SK-N-SH (cell line): ENCODE measurements around the gene RGS9. TPM values are rescaled to one million over a fixed set of nuclear protein-coding genes. Genes with fewer than 3 reads are reported as not detected.

Experiments
- CTCF ChIA-PET: fragments of 300-600, 350-600 bp; formaldehyde crosslinking; extraction: SDS; loops from one replicate; lab custom pipeline; 2021; lab: Yijun Ruan, JAX
- POLR2A ChIA-PET: fragments of 350-600 bp; sonication (Branson Sonifier 250); formaldehyde crosslinking; extraction: SDS; loops from one replicate; lab custom pipeline; 2020; ENCODE audit warnings: antibody characterized with exemption, inconsistent platforms; lab: Yijun Ruan, JAX
- DNase-seq: peaks from one replicate; pipeline ENCODE4 v3.0.0; 2012
- H2AFZ ChIP-seq: fragments of 200-600 bp; sonication (generic); 2 replicates; pipeline ENCODE4 v1.8.1; 2016; ENCODE audit warnings: antibody characterized with exemption, mild to moderate bottlenecking, low read depth
- H3F3A ChIP-seq: fragments of 200-600 bp; sonication (generic); replicated peaks from 2 replicates; pipeline ENCODE3; 2016; ENCODE audit warnings: antibody characterized with exemption, mild to moderate bottlenecking; ENCODE audit not compliant: insufficient read depth
- H3K27ac ChIP-seq, 2 experiments: fragments of 200-500 bp in 1 of 2; fragments of 200-600 bp in 1 of 2; sonication (Bioruptor generic) in 1 of 2; sonication (generic), shearing (Covaris generic) in 1 of 2; 2 replicates each; pipeline versions ENCODE4 v1.5.1 to v1.6.1; 2014 to 2016; ENCODE audit warnings: low read depth in 2 of 2, inconsistent platforms in 1 of 2, low read length in 1 of 2, mild to moderate bottlenecking in 1 of 2, mixed read lengths in 1 of 2
- H3K27me3 ChIP-seq: fragments of 200-600 bp; sonication (generic), shearing (Covaris generic); 2 replicates; pipeline ENCODE4 v1.6.1; 2016; ENCODE audit warnings: mixed run types; ENCODE audit not compliant: insufficient read depth
- H3K36me3 ChIP-seq, 2 experiments: fragments of 200-500 bp in 1 of 2; fragments of 200-600 bp in 1 of 2; sonication (Bioruptor generic) in 1 of 2; sonication (generic) in 1 of 2; replicated peaks in 1 of 2; 2 replicates each; pipeline versions ENCODE3 to v1.5.1; 2014 to 2016; ENCODE audit warnings: low read length in 1 of 2, mild to moderate bottlenecking in 1 of 2; ENCODE audit not compliant: insufficient read depth in 2 of 2, control insufficient read depth in 1 of 2
- H3K4me1 ChIP-seq, 2 experiments: fragments of 200-500 bp in 1 of 2; fragments of 200-600 bp in 1 of 2; sonication (Bioruptor generic) in 1 of 2; sonication (generic), shearing (Covaris generic) in 1 of 2; 2 replicates each; pipeline versions ENCODE4 v1.5.1 to v1.6.1; 2014 to 2016; ENCODE audit warnings: low read depth in 1 of 2, low read length in 1 of 2, mixed run types in 1 of 2; ENCODE audit not compliant: insufficient read depth in 2 of 2, control insufficient read depth in 1 of 2
- H3K4me2 ChIP-seq: fragments of 200-600 bp; sonication (generic), shearing (Covaris generic); 2 replicates; pipeline ENCODE4 v1.6.1; 2017; ENCODE audit warnings: mixed run types
- H3K4me3 ChIP-seq, 2 experiments: fragments of 200-500 bp in 1 of 2; fragments of 200-600 bp in 1 of 2; sonication (Bioruptor generic) in 1 of 2; sonication (generic), shearing (Covaris generic) in 1 of 2; 2 replicates each; pipeline versions ENCODE4 v1.5.1 to v1.8.1; 2014 to 2016; ENCODE audit warnings: low read depth in 2 of 2, inconsistent platforms in 1 of 2, low read length in 1 of 2, mild to moderate bottlenecking in 1 of 2, mixed read lengths in 1 of 2, moderate library complexity in 1 of 2
- H3K79me2 ChIP-seq: fragments of 200-600 bp; sonication (generic); 2 replicates; pipeline ENCODE4 v1.8.1; 2017; ENCODE audit warnings: mild to moderate bottlenecking; ENCODE audit not compliant: insufficient read depth
- H3K9ac ChIP-seq: fragments of 200-600 bp; sonication (generic); 2 replicates; pipeline ENCODE4 v1.6.1; 2017; ENCODE audit warnings: mixed run types
- H3K9me2 ChIP-seq: fragments of 200-600 bp; sonication (generic); 2 replicates; pipeline ENCODE4 v1.6.1; 2017; ENCODE audit warnings: mixed run types
- H3K9me3 ChIP-seq: fragments of 200-600 bp; sonication (generic); 2 replicates; pipeline ENCODE4 v1.6.1; 2017; ENCODE audit warnings: mixed run types, mild to moderate bottlenecking, moderate library complexity
- H4K20me1 ChIP-seq: fragments of 200-600 bp; sonication (generic); 2 replicates; pipeline ENCODE4 v1.6.1; 2017; ENCODE audit warnings: mild to moderate bottlenecking, mixed run types; ENCODE audit not compliant: insufficient read depth
- CHD2 ChIP-seq: fragments of 150-350 bp; IDR thresholded peaks from 2 replicates; pipeline ENCODE4 v1.6.1; 2018; ENCODE audit warnings: low read length; ENCODE audit not compliant: partially characterized antibody
- CTCF ChIP-seq: fragments of 200-600 bp; sonication (generic); IDR thresholded peaks from 2 replicates; pipeline ENCODE4 v1.6.1; 2017; ENCODE audit warnings: antibody characterized with exemption, mild to moderate bottlenecking, moderate library complexity
- EP300 ChIP-seq, 2 experiments: IDR thresholded peaks; 2 replicates each; pipeline versions ENCODE4 v1.4.0 to v1.6.1; 2012; ENCODE audit warnings: borderline replicate concordance in 1 of 2, low read depth in 1 of 2, low read length in 1 of 2
- EZH2phosphoT487 ChIP-seq: fragments of 200-600 bp; sonication (generic); IDR thresholded peaks from 2 replicates; pipeline ENCODE4 v1.6.1; 2017; ENCODE audit warnings: low read depth, mixed run types, mild to moderate bottlenecking, antibody characterized with exemption, moderate library complexity, borderline replicate concordance
- FOXM1 ChIP-seq: IDR thresholded peaks from 2 replicates; pipeline ENCODE4 v1.4.0; 2012; ENCODE audit warnings: low read depth, mild to moderate bottlenecking
- GATA2 ChIP-seq: sonication (generic); formaldehyde crosslinking; IDR thresholded peaks from 2 replicates; pipeline ENCODE4 v1.5.0; 2020; ENCODE audit warnings: mild to moderate bottlenecking, missing genetic modification reagents
- JUND ChIP-seq: IDR thresholded peaks from 2 replicates; pipeline ENCODE4 v1.4.0; 2012
- MAX ChIP-seq: IDR thresholded peaks from 2 replicates; pipeline ENCODE4 v1.4.0; 2012; ENCODE audit warnings: low read depth
- MXI1 ChIP-seq: IDR thresholded peaks from 2 replicates; pipeline ENCODE4 v1.6.1; 2012; ENCODE audit warnings: mild to moderate bottlenecking, low read depth, low read length, improper control_type of control experiment
- NFIC ChIP-seq: IDR thresholded peaks from 2 replicates; pipeline ENCODE4 v1.4.0; 2012; ENCODE audit warnings: borderline replicate concordance
- NRF1 ChIP-seq: IDR thresholded peaks from 2 replicates; pipeline ENCODE4 v1.6.1; 2012; ENCODE audit warnings: low read depth, mild to moderate bottlenecking, low read length
- POLR2AphosphoS5 ChIP-seq: IDR thresholded peaks from 2 replicates; pipeline ENCODE4 v1.6.1; 2012; ENCODE audit warnings: low read depth, low read length
- RFX5 ChIP-seq: IDR thresholded peaks from 2 replicates; pipeline ENCODE4 v1.6.1; 2012; ENCODE audit warnings: mild to moderate bottlenecking, improper control_type of control experiment, low read length
- RXRA ChIP-seq: IDR thresholded peaks from 2 replicates; pipeline ENCODE4 v1.4.0; 2012; ENCODE audit warnings: low read depth, mild to moderate bottlenecking, borderline replicate concordance
- TAF1 ChIP-seq: IDR thresholded peaks from 2 replicates; pipeline ENCODE4 v1.6.1; 2012; ENCODE audit warnings: low read depth, mild to moderate bottlenecking, low read length, moderate library complexity, borderline replicate concordance
- USF1 ChIP-seq: IDR thresholded peaks from 2 replicates; pipeline ENCODE4 v1.4.0; 2012; ENCODE audit warnings: low read depth, borderline replicate concordance
- USF2 ChIP-seq: fragments of 150-350 bp; IDR thresholded peaks from 2 replicates; pipeline ENCODE4 v1.6.1; 2017; ENCODE audit warnings: antibody characterized with exemption, low read length, low read depth, borderline replicate concordance
- ZBTB33 ChIP-seq: IDR thresholded peaks from 2 replicates; pipeline ENCODE4 v1.4.0; 2012; ENCODE audit warnings: low read depth, borderline replicate concordance
- WGBS: methylation state at CpG from one replicate; pipeline ENCODE4 v1.1.6; 2017; ENCODE audit warnings: low lambda C conversion rate; 5-methylcytosine and 5-hydroxymethylcytosine counted together
- polyA plus RNA-seq, 3 experiments: library from polyadenylated mRNA; depleted of rRNA; stranded (reverse); fragments of >200 nt; gene quantifications; 2 replicates each; pipeline ENCODE4 v1.2.3, GENCODE V29; 2012

RGS9 gene
- polyA plus RNA-seq, 1 of the 3 experiments (the other 2 are of a cell fraction), result 1.4 TPM

- Histone ChIP-seq H3K4me2 (no peak overlapping the region), H3K4me1 (no peaks in the 10 kb centered on the region), H3K36me3 (no peaks in the 10 kb centered on the region), H3K9me3 (no peaks in the 10 kb centered on the region), H3K27ac (no peak overlapping the region), H3K9ac (no peak overlapping the region), H4K20me1 (no peaks in the 10 kb centered on the region), H3K27me3 (no peaks in the 10 kb centered on the region), H3K9me2 (no peaks in the 10 kb centered on the region), H2AFZ (no peak overlapping the region), H3K4me3 (no peak overlapping the region), H3K79me2 (no peaks in the 10 kb centered on the region), H3F3A (no peaks in the 10 kb centered on the region)
- WGBS, result 70% methylated on average over 23 of the region's 23 CpGs
- no peak for TF ChIP-seq MXI1
- TF ChIP-seq CHD2, result no peak
- TF ChIP-seq GATA2 (CRISPR knock-in tag), result no peak
- no peak for TF ChIP-seq ZBTB33
- TF ChIP-seq USF2, result no peak
- TF ChIP-seq TAF1, result no peak
- no peak for TF ChIP-seq NFIC
- no peak for TF ChIP-seq FOXM1
- DNase-seq, result no peak
- POLR2A ChIA-PET, result no interaction called here
- CTCF ChIA-PET, result interaction anchor here (1.0 to 3.2 kb wide), 3 partner anchors 24 to 39 kb away, joined by 3 to 13 read pairs (median 5); no protein-coding TSS in a partner anchor
Observed at GRCh38 chr17:65270499-65271253, 133.5 kb downstream of the RGS9 start.

GRCh38 chr17:65271296-65271695, 134.1 kb downstream of the RGS9 start:
- H3K79me2 ChIP-seq, result no peaks in the 10 kb centered on the region
- no peaks in the 10 kb centered on the region for H3K36me3 ChIP-seq
- no peak overlapping the region for H2AFZ ChIP-seq
- TF ChIP-seq CHD2 (no peak), POLR2AphosphoS5 (no peak), JUND (no peak), USF2 (no peak), USF1 (no peak), RFX5 (no peak), EP300 (IDR thresholded peaks at IDR 0.05; ENCODE audit: borderline replicate concordance in 1 of 2, low read depth in 1 of 2, low read length in 1 of 2) (no peak), CTCF (no peak), EZH2phosphoT487 (no peak), MAX (no peak), NRF1 (no peak), RXRA (no peak)
- no peaks in the 10 kb centered on the region for H4K20me1 ChIP-seq
- no peak overlapping the region for H3K9ac ChIP-seq
- no peaks in the 10 kb centered on the region for H3F3A ChIP-seq
- DNase-seq, result no peak
- H3K4me1 ChIP-seq, result no peaks in the 10 kb centered on the region
- no peaks in the 10 kb centered on the region for H3K9me2 ChIP-seq
- H3K27me3 ChIP-seq, result no peaks in the 10 kb centered on the region
- 75% methylated on average over 4 of the region's 4 CpGs for WGBS
- no peak overlapping the region for H3K4me2 ChIP-seq
- no peaks in the 10 kb centered on the region for H3K9me3 ChIP-seq
- H3K27ac ChIP-seq, result no peak overlapping the region
- ChIA-PET CTCF (interaction anchor here (0.7 to 3.2 kb wide), 2 partner anchors 39 to 622 kb away, joined by 4 to 13 read pairs; no protein-coding TSS in a partner anchor), POLR2A (no interaction called here)
- H3K4me3 ChIP-seq, result no peak overlapping the region
